ENCODE results near the gene COG3. TPM values are rescaled to one million over a fixed set of nuclear protein-coding genes. Genes with fewer than 3 reads are reported as not detected.
A peak's percentile ranks its signal among the peaks of the same experiment; 100 is the strongest.

Gene COG3
- total and polyA plus RNA-seq, 12 donors = 21.9 to 70.1 (median 34.0) TPM

DNA sequence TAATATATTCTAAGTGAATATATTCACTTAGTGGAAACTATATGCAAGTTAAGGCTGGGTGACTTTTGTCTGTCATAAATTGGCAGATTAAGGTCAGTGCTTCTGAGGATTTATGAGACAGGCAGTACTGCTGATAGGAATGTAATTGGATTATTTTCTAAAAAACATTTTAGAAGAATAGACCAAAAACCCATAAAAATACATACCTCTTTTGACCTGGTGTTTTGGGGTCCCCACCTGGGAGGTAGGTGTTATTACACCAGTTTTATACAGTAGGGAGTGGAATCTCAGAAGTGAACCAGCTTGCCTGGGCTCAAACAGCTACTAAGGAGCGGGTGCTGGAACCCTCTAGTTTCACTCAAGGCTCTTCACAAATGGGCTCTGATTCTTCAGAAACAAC, 25.3 kb downstream of the COG3 start:
- Histone ChIP-seq H3K27ac (no peak overlapping the region), H3K4me1 (replicated peaks in 1 of 2) (peaks cover 8 to 15% of the 10 kb centered on the region in 2 donors), H3K36me3 (replicated peaks in 1 of 2) (peaks cover 0 to 51% of the 10 kb centered on the region in 2 donors), H3K4me3 (no peak overlapping the region), H3K9me3 (replicated peaks in 1 of 3) (no peaks in the 10 kb centered on the region), H3K27me3 (no peaks in the 10 kb centered on the region)
- 81 to 89% (median 84%) methylated on average over 1 of the region's 1 CpG for WGBS, 4 donors
- DNase-seq = peak in 1 of 7 donors; percentile 16
- intact Hi-C loops (cut with DNase I) = loop anchor here in 1 of 2 donors (10.0 kb wide), 1 partner anchor 115 kb away; no protein-coding TSS in a partner anchor
- TF ChIP-seq POLR2A (IDR thresholded peaks at IDR 0.05) = no peak
- TF ChIP-seq, protein P1, sequence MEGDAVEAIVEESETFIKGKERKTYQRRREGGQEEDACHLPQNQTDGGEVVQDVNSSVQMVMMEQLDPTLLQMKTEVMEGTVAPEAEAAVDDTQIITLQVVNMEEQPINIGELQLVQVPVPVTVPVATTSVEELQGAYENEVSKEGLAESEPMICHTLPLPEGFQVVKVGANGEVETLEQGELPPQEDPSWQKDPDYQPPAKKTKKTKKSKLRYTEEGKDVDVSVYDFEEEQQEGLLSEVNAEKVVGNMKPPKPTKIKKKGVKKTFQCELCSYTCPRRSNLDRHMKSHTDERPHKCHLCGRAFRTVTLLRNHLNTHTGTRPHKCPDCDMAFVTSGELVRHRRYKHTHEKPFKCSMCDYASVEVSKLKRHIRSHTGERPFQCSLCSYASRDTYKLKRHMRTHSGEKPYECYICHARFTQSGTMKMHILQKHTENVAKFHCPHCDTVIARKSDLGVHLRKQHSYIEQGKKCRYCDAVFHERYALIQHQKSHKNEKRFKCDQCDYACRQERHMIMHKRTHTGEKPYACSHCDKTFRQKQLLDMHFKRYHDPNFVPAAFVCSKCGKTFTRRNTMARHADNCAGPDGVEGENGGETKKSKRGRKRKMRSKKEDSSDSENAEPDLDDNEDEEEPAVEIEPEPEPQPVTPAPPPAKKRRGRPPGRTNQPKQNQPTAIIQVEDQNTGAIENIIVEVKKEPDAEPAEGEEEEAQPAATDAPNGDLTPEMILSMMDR (IDR thresholded peaks at IDR 0.05) = peak in 3 of 6 experiments; percentile 29 to 30 (median 29)

DNA sequence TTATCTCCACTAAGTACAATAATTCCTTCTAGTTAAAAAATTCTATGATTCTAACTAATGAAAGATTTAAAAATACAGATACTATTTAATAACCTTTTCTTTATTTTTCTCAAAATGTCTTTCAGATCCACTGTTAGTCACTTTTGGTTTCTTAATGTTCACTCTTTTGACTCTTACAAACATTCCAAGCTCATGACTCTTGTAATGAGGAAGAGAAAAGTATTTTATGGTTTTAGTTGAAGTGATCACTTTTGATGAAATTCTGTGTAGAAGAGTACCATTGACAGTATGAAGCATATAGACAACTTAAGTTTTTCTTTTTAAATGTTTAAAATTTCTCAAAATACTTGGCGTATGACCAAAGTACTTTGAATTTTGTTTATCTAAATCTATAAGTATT, 27.8 kb downstream of the COG3 start:
- no peak for TF ChIP-seq POLR2A (IDR thresholded peaks at IDR 0.05)
- TF ChIP-seq, protein P1 (IDR thresholded peaks at IDR 0.05) = no peak
- Histone ChIP-seq H3K9me3 (replicated peaks in 1 of 3) (no peaks in the 10 kb centered on the region), H3K4me3 (no peak overlapping the region), H3K4me1 (replicated peaks in 1 of 2) (peaks cover 8 to 15% of the 10 kb centered on the region in 2 donors), H3K27ac (no peak overlapping the region), H3K27me3 (no peaks in the 10 kb centered on the region), H3K36me3 (replicated peaks in 1 of 2) (peaks cover 0 to 61% of the 10 kb centered on the region in 2 donors)
- WGBS, 4 donors = 93 to 100% (median 97%) methylated on average over 1 of the region's 1 CpG
- intact Hi-C loops (cut with DNase I) = loop anchor here in 1 of 2 donors (10.0 kb wide), 1 partner anchor 118 kb away; no protein-coding TSS in a partner anchor
- DNase-seq = no peak

DNA sequence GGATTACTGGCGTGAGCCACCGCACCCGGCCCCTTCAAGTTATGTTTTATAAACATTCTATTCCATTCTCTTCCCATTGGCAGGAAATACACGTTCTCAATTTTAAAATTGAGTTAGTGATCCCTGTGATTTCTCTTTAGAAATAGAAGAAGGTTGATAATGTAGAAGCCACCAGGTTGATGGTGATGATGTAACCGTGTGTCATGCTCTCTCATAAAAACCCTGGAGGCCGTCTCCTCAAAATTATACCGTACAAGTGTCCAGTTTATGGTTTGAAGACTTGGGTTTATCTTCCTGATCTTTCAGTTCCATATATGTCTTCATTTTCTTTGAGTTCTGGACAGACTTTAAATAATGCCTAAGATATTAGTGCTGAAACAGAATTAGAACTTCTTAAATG, 32.2 kb downstream of the COG3 start:
- Histone ChIP-seq H3K4me3 (no peak overlapping the region), H3K27me3 (no peaks in the 10 kb centered on the region), H3K36me3 (replicated peaks in 1 of 2) (peaks cover 0 to 62% of the 10 kb centered on the region in 2 donors), H3K9me3 (replicated peaks in 1 of 3) (no peaks in the 10 kb centered on the region), H3K4me1 (replicated peaks in 1 of 2) (peaks cover 0 to 6% of the 10 kb centered on the region in 2 donors), H3K27ac (no peak overlapping the region)
- 78 to 84% (median 80%) methylated on average over 7 of the region's 7 CpGs for WGBS, 4 donors
- TF ChIP-seq, protein P1 (IDR thresholded peaks at IDR 0.05) = no peak
- no peak for TF ChIP-seq POLR2A (IDR thresholded peaks at IDR 0.05)
- intact Hi-C loops (cut with DNase I) = loop anchor here in 1 of 2 donors (10.0 kb wide), 1 partner anchor 122 kb away; no protein-coding TSS in a partner anchor
- no peak for DNase-seq

DNA sequence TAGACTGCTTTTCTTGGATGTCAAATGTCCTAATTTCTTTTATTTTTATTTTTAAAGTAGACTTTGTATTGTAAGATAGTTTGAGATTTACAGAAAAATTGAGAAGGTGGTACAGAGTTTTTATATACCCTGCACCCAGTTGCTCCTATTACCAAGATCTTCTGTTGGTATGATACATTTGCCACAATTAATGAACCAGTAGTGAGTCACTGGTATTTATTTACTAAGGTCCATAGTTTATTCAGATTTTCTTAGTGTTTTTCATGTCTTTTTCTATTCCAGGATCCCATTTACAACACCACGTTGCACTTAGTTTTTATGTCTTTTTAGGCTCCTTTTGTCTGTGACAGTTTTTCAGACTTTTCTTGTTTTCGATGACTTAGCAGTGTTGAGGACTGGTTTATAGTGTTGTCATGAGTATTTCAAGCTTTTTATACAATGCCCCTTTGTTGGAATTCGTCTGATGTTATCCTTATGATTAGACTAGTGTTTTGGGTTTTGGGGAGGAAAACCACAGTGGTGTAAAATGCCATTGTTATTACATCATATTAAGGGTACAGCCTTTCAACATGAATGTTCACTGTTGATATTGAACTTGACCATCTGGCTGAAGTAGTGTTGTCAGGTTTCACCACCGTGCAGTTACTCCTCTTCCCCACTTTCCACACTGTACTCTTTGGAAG, 35.9 kb downstream of the COG3 start:
- Histone ChIP-seq H3K9me3 (replicated peaks in 1 of 3) (no peaks in the 10 kb centered on the region), H3K27me3 (no peaks in the 10 kb centered on the region), H3K4me1 (replicated peaks in 1 of 2) (no peaks in the 10 kb centered on the region), H3K27ac (no peak overlapping the region), H3K36me3 (replicated peaks in 1 of 2) (peaks cover 0 to 67% of the 10 kb centered on the region in 2 donors), H3K4me3 (no peak overlapping the region)
- 69 to 88% (median 72%) methylated on average over 4 of the region's 4 CpGs for WGBS, 4 donors
- TF ChIP-seq POLR2A (IDR thresholded peaks at IDR 0.05) = no peak
- TF ChIP-seq, protein P1 (IDR thresholded peaks at IDR 0.05) = no peak
- intact Hi-C loops (cut with DNase I) = no loop called here
- no peak for DNase-seq
